Activated CD4-positive, alpha-beta T cell treated with anti-CD3 and anti-CD28 coated beads, Interleukin-2, amount 10 ng/mL, durations not matched to agents 24 days and 14 days (primary cell): Measurements from ENCODE around the gene MTHFD1. TPM values are rescaled to one million over a fixed set of nuclear protein-coding genes. Genes with fewer than 3 reads are reported as not detected.
A peak's percentile ranks its signal among the peaks of the same experiment; 100 is the strongest.
"Not testable (repeated sequence)": the region's sequence is repeated elsewhere in the genome, so short reads cannot be mapped to it uniquely, and the experiment has no call there.

ENCODE experiments used
- DNase-seq: peaks from one replicate; pipeline ENCODE4 v3.0.0; 2022
- H3K27ac Mint-ChIP-seq: one replicate; pipeline ENCODE4 v1.8.0; 2022; ENCODE audit warnings: mild to moderate bottlenecking, mixed read lengths
- H3K27me3 Mint-ChIP-seq: one replicate; pipeline ENCODE4 v1.8.0; 2022; ENCODE audit warnings: mixed read lengths
- H3K36me3 Mint-ChIP-seq: one replicate; pipeline ENCODE4 v1.8.0; 2022; ENCODE audit warnings: low read depth, mild to moderate bottlenecking, mixed read lengths
- H3K4me1 Mint-ChIP-seq: one replicate; pipeline ENCODE4 v1.8.0; 2021; ENCODE audit warnings: mixed read lengths
- H3K4me3 Mint-ChIP-seq: one replicate; pipeline ENCODE4 v1.8.0; 2022; ENCODE audit warnings: mild to moderate bottlenecking, moderate library complexity, mixed read lengths
- H3K9me3 Mint-ChIP-seq: one replicate; pipeline ENCODE4 v1.8.0; 2021; ENCODE audit warnings: mixed read lengths
- intact Hi-C: fragments of 100-400 bp; cut with micrococcal nuclease; formaldehyde crosslinking; loops from one replicate; pipeline ENCODE4 v1.15.1; 2023
- total RNA-seq: library from RNA; stranded (reverse); gene quantifications from 2 replicates; pipeline ENCODE4 v1.2.3, GENCODE V29; 2022

Gene MTHFD1
- total RNA-seq, 1 donor from 2014 or later, result 246 TPM

- Mint-ChIP-seq H3K4me3 (peak overlapping the region; percentile 28), H3K4me1 (peaks cover 58% of the 10 kb centered on the region), H3K27me3 (peaks cover 2% of the 10 kb centered on the region), H3K9me3 (no peaks in the 10 kb centered on the region), H3K36me3 (peaks cover 51% of the 10 kb centered on the region), H3K27ac (peak overlapping the region; percentile 32)
- DNase-seq, result no peak
- intact Hi-C loops, result loop anchor here (5.0 kb wide), 1 partner anchor 46 kb away; no protein-coding TSS in a partner anchor
Measured at GRCh38 chr14:64391113-64391725, 3.1 kb downstream of the MTHFD1 start.

GRCh38 chr14:64391986-64392385 lies 3.8 kb downstream of the MTHFD1 start:
- H3K36me3 Mint-ChIP-seq, result peaks cover 51% of the 10 kb centered on the region
- no peak for DNase-seq
- intact Hi-C loops, result loop anchor here (5.0 kb wide), 1 partner anchor 45 kb away; no protein-coding TSS in a partner anchor
- H3K9me3 Mint-ChIP-seq, result no peaks in the 10 kb centered on the region
- peaks cover 2% of the 10 kb centered on the region for H3K27me3 Mint-ChIP-seq
- no peak overlapping the region for H3K4me3 Mint-ChIP-seq
- peaks cover 56% of the 10 kb centered on the region for H3K4me1 Mint-ChIP-seq
- H3K27ac Mint-ChIP-seq, result no peak overlapping the region

- H3K4me1 Mint-ChIP-seq, result peaks cover 52% of the 10 kb centered on the region
- not testable (repeated sequence) for H3K9me3 Mint-ChIP-seq, H3K27ac Mint-ChIP-seq, DNase-seq, H3K4me3 Mint-ChIP-seq, H3K27me3 Mint-ChIP-seq
- H3K36me3 Mint-ChIP-seq, result peaks cover 51% of the 10 kb centered on the region
- intact Hi-C loops, result loop anchor here (5.0 kb wide), 1 partner anchor 44 kb away; no protein-coding TSS in a partner anchor
Measured at GRCh38 chr14:64393189-64393726, 5.1 kb downstream of the MTHFD1 start.

- no peak for DNase-seq
- H3K4me3 Mint-ChIP-seq, result no peak overlapping the region
- intact Hi-C loops, result loop anchor here (5.0 kb wide), 1 partner anchor 43 kb away; no protein-coding TSS in a partner anchor
- peaks cover 51% of the 10 kb centered on the region for H3K36me3 Mint-ChIP-seq
- H3K27ac Mint-ChIP-seq, result no peak overlapping the region
- H3K4me1 Mint-ChIP-seq, result peaks cover 53% of the 10 kb centered on the region
- H3K27me3 Mint-ChIP-seq, result no peaks in the 10 kb centered on the region
- H3K9me3 Mint-ChIP-seq, result no peaks in the 10 kb centered on the region
Measured at GRCh38 chr14:64394423-64394822, 6.3 kb downstream of the MTHFD1 start.

GRCh38 chr14:64394977-64395633 lies 7.0 kb downstream of the MTHFD1 start:
- no peak overlapping the region for H3K27ac Mint-ChIP-seq
- intact Hi-C loops, result loop anchor here (5.0 kb wide), 1 partner anchor 42 kb away; no protein-coding TSS in a partner anchor
- peaks cover 49% of the 10 kb centered on the region for H3K4me1 Mint-ChIP-seq
- DNase-seq, result no peak
- H3K27me3 Mint-ChIP-seq, result no peaks in the 10 kb centered on the region
- H3K36me3 Mint-ChIP-seq, result peaks cover 51% of the 10 kb centered on the region
- H3K9me3 Mint-ChIP-seq, result no peaks in the 10 kb centered on the region
- H3K4me3 Mint-ChIP-seq, result no peak overlapping the region

- H3K4me1 Mint-ChIP-seq, result peaks cover 17% of the 10 kb centered on the region
- no peak overlapping the region for H3K27ac Mint-ChIP-seq
- no peak overlapping the region for H3K4me3 Mint-ChIP-seq
- H3K27me3 Mint-ChIP-seq, result no peaks in the 10 kb centered on the region
- intact Hi-C loops, result no loop called here
- H3K36me3 Mint-ChIP-seq, result peaks cover 44% of the 10 kb centered on the region
- no peaks in the 10 kb centered on the region for H3K9me3 Mint-ChIP-seq
- DNase-seq, result no peak
Measured at GRCh38 chr14:64400829-64401459, 12.8 kb downstream of the MTHFD1 start.

GRCh38 chr14:64401949-64402348 lies 13.8 kb downstream of the MTHFD1 start:
- H3K36me3 Mint-ChIP-seq, result peaks cover 49% of the 10 kb centered on the region
- no peak for DNase-seq

GRCh38 chr14:64405295-64405694 lies 17.1 kb downstream of the MTHFD1 start:
- DNase-seq, result no peak
- H3K36me3 Mint-ChIP-seq, result peaks cover 47% of the 10 kb centered on the region
- no peak overlapping the region for H3K4me3 Mint-ChIP-seq

More at GRCh38 chr14:64401949-64402348, 13.8 kb downstream of the MTHFD1 start:
- intact Hi-C loops, result no loop called here
- no peak overlapping the region for H3K4me3 Mint-ChIP-seq
- no peaks in the 10 kb centered on the region for H3K27me3 Mint-ChIP-seq
- no peaks in the 10 kb centered on the region for H3K9me3 Mint-ChIP-seq
- peaks cover 19% of the 10 kb centered on the region for H3K4me1 Mint-ChIP-seq
- H3K27ac Mint-ChIP-seq, result no peak overlapping the region

GRCh38 chr14:64407329-64407728 lies 19.2 kb downstream of the MTHFD1 start:
- Mint-ChIP-seq H3K27me3 (no peaks in the 10 kb centered on the region), H3K4me3 (no peak overlapping the region), H3K36me3 (peaks cover 58% of the 10 kb centered on the region), H3K4me1 (peaks cover 40% of the 10 kb centered on the region), H3K9me3 (no peaks in the 10 kb centered on the region), H3K27ac (no peak overlapping the region)
- no peak for DNase-seq
- intact Hi-C loops, result no loop called here

More at GRCh38 chr14:64405295-64405694, 17.1 kb downstream of the MTHFD1 start:
- H3K9me3 Mint-ChIP-seq, result no peaks in the 10 kb centered on the region
- no peaks in the 10 kb centered on the region for H3K27me3 Mint-ChIP-seq
- intact Hi-C loops, result no loop called here
- H3K4me1 Mint-ChIP-seq, result peaks cover 28% of the 10 kb centered on the region
- H3K27ac Mint-ChIP-seq, result peak overlapping the region; percentile 9

- H3K27ac Mint-ChIP-seq, result peak overlapping the region; percentile 62
- H3K27me3 Mint-ChIP-seq, result no peaks in the 10 kb centered on the region
- H3K4me1 Mint-ChIP-seq, result peaks cover 40% of the 10 kb centered on the region
- H3K36me3 Mint-ChIP-seq, result peaks cover 50% of the 10 kb centered on the region
- intact Hi-C loops, result no loop called here
- no peaks in the 10 kb centered on the region for H3K9me3 Mint-ChIP-seq
- no peak for DNase-seq
- no peak overlapping the region for H3K4me3 Mint-ChIP-seq
Measured at GRCh38 chr14:64409126-64409920, 21.2 kb downstream of the MTHFD1 start.

GRCh38 chr14:64410084-64410774 lies 22.1 kb downstream of the MTHFD1 start:
- no peak for DNase-seq
- intact Hi-C loops, result loop anchor here (5.0 kb wide), 1 partner anchor 37 kb away; no protein-coding TSS in a partner anchor
- H3K4me3 Mint-ChIP-seq, result no peak overlapping the region
- H3K27ac Mint-ChIP-seq, result peak overlapping the region; percentile 72
- H3K4me1 Mint-ChIP-seq, result peaks cover 35% of the 10 kb centered on the region
- no peaks in the 10 kb centered on the region for H3K27me3 Mint-ChIP-seq
- peaks cover 49% of the 10 kb centered on the region for H3K36me3 Mint-ChIP-seq
- no peaks in the 10 kb centered on the region for H3K9me3 Mint-ChIP-seq

GRCh38 chr14:64411001-64411400 lies 22.8 kb downstream of the MTHFD1 start:
- Mint-ChIP-seq H3K27me3 (no peaks in the 10 kb centered on the region), H3K36me3 (peaks cover 53% of the 10 kb centered on the region), H3K27ac (no peak overlapping the region), H3K4me3 (no peak overlapping the region), H3K9me3 (no peaks in the 10 kb centered on the region), H3K4me1 (peaks cover 36% of the 10 kb centered on the region)
- intact Hi-C loops, result loop anchor here (5.0 kb wide), 1 partner anchor 36 kb away; no protein-coding TSS in a partner anchor
- DNase-seq, result no peak

- Mint-ChIP-seq H3K4me1 (peaks cover 35% of the 10 kb centered on the region), H3K27ac (no peak overlapping the region), H3K4me3 (no peak overlapping the region), H3K9me3 (no peaks in the 10 kb centered on the region), H3K27me3 (no peaks in the 10 kb centered on the region), H3K36me3 (peaks cover 55% of the 10 kb centered on the region)
- intact Hi-C loops, result loop anchor here (5.0 kb wide), 1 partner anchor 35 kb away; no protein-coding TSS in a partner anchor
- no peak for DNase-seq
Measured at GRCh38 chr14:64412237-64412636, 24.1 kb downstream of the MTHFD1 start.
